GM21515 (cell line): ENCODE data around the gene VPS8.
"Not testable (repeated sequence)": the region's sequence is repeated elsewhere in the genome, so short reads cannot be mapped to it uniquely, and the experiment has no call there.

Experiments used
- ATAC-seq: cut with Tn5 transposase; IDR thresholded peaks from one replicate; pipeline ENCODE4 v1.9.1; 2021; ENCODE audit not compliant: unreplicated experiment

VPS8 gene

GRCh38 chr3:184981071-184981470, 169.1 kb downstream of the VPS8 start:
- ATAC-seq, result no peak

GRCh38 chr3:184982076-184982475, 170.1 kb downstream of the VPS8 start:
- ATAC-seq, result no peak

GRCh38 chr3:184985586-184985985, 173.6 kb downstream of the VPS8 start:
- ATAC-seq, result no peak

- ATAC-seq, result no peak
These were observed 174.5 kb downstream of the VPS8 start for GRCh38 chr3:184986366-184986889.

- ATAC-seq, result no peak
These were observed 181.4 kb downstream of the VPS8 start for GRCh38 chr3:184993394-184993793.

- not testable (repeated sequence) for ATAC-seq
These were observed 191.9 kb downstream of the VPS8 start for GRCh38 chr3:185003876-185004275.

- ATAC-seq, result no peak
These were observed 197.7 kb downstream of the VPS8 start for GRCh38 chr3:185009650-185010049.

- not testable (repeated sequence) for ATAC-seq
These were observed 205.6 kb downstream of the VPS8 start for GRCh38 chr3:185017584-185017983.

GRCh38 chr3:185017996-185018395, 206.0 kb downstream of the VPS8 start:
- ATAC-seq, result not testable (repeated sequence)

- no peak for ATAC-seq
These were observed 209.3 kb downstream of the VPS8 start for GRCh38 chr3:185021256-185021655.

- no peak for ATAC-seq
These were observed 212.4 kb downstream of the VPS8 start for GRCh38 chr3:185024406-185024805.

GRCh38 chr3:185024966-185025365, 213.0 kb downstream of the VPS8 start:
- no peak for ATAC-seq

GRCh38 chr3:185028121-185028520, 216.2 kb downstream of the VPS8 start:
- no peak for ATAC-seq

- ATAC-seq, result no peak
These were observed 217.1 kb downstream of the VPS8 start for GRCh38 chr3:185029086-185029485.

GRCh38 chr3:185030399-185030798, 218.4 kb downstream of the VPS8 start:
- ATAC-seq, result no peak

- no peak for ATAC-seq
These were observed 219.0 kb downstream of the VPS8 start for GRCh38 chr3:185030951-185031350.

GRCh38 chr3:185037801-185038200, 225.8 kb downstream of the VPS8 start:
- ATAC-seq, result no peak

GRCh38 chr3:185040425-185040824, 228.5 kb downstream of the VPS8 start:
- no peak for ATAC-seq

GRCh38 chr3:185041540-185041939, 229.6 kb downstream of the VPS8 start:
- no peak for ATAC-seq

- ATAC-seq, result no peak
These were observed 230.5 kb downstream of the VPS8 start for GRCh38 chr3:185042312-185043050.

- no peak for ATAC-seq
These were observed 234.2 kb downstream of the VPS8 start for GRCh38 chr3:185046164-185046515.

GRCh38 chr3:185046603-185047002, 234.6 kb downstream of the VPS8 start:
- ATAC-seq, result no peak

GRCh38 chr3:185049710-185050109, 237.7 kb downstream of the VPS8 start:
- ATAC-seq, result no peak
